ENCODE measurements around the gene ATXN3.

DNA sequence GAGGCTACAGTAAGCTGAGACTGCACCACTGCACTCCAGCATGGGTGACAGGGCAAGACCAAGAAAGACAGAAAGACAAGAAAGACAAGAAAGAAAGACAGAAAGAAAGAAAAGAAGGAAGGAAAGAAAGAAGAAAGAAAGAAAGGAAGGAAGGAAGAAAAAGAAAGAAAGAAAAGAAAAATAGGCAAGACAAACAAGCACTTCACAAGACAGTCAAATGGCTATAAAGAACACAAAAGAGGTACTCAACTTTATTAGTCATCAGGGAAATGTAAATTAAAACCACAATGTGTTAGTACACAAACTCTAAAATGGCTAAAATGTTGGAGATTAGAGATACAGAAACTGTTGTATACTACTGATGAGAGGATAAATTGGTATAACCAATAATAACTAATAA lies 6.6 kb downstream of the ATXN3 start:
- TF ChIP-seq POLR2AphosphoS5 (IDR thresholded peaks at IDR 0.05) (no peak), POLR2A (IDR thresholded peaks at IDR 0.05) (no peak)
- TF ChIP-seq, protein P1, sequence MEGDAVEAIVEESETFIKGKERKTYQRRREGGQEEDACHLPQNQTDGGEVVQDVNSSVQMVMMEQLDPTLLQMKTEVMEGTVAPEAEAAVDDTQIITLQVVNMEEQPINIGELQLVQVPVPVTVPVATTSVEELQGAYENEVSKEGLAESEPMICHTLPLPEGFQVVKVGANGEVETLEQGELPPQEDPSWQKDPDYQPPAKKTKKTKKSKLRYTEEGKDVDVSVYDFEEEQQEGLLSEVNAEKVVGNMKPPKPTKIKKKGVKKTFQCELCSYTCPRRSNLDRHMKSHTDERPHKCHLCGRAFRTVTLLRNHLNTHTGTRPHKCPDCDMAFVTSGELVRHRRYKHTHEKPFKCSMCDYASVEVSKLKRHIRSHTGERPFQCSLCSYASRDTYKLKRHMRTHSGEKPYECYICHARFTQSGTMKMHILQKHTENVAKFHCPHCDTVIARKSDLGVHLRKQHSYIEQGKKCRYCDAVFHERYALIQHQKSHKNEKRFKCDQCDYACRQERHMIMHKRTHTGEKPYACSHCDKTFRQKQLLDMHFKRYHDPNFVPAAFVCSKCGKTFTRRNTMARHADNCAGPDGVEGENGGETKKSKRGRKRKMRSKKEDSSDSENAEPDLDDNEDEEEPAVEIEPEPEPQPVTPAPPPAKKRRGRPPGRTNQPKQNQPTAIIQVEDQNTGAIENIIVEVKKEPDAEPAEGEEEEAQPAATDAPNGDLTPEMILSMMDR (IDR thresholded peaks at IDR 0.05) = no peak
